ENCODE measurements around the gene ASIC3.

ASIC3 gene

GRCh38 chr7:151064993-151065392 is 16.7 kb downstream of the ASIC3 start:
- Histone ChIP-seq H3K79me2 (ENCODE audit: insufficient read depth, low read length) (peaks cover 27% of the 10 kb centered on the region), H3K4me2 (ENCODE audit: low read depth, low read length, poor library complexity, severe bottlenecking) (no peak overlapping the region), H3F3A (ENCODE audit: low read depth) (no peaks in the 10 kb centered on the region), H3K9me3 (ENCODE audit: insufficient read depth, low read depth, low read length) (no peaks in the 10 kb centered on the region), H3K9me2 (replicated peaks; ENCODE audit: low read depth, low read length) (no peaks in the 10 kb centered on the region), H4K20me1 (ENCODE audit: insufficient read depth, low read length, poor library complexity, severe bottlenecking) (peaks cover 26% of the 10 kb centered on the region), H3K36me3 (ENCODE audit: insufficient read depth, low read length) (peaks cover 41% of the 10 kb centered on the region; the same call in 1 of the 2 replicates), H3K4me3 (ENCODE audit: low read length, poor library complexity, severe bottlenecking) (no peak overlapping the region), H3K4me1 (ENCODE audit: insufficient read depth, low read length, poor library complexity, severe bottlenecking) (peaks cover 13% of the 10 kb centered on the region), H2AFZ (ENCODE audit: low read length) (no peak overlapping the region), H3K9ac (ENCODE audit: low read depth, low read length, poor library complexity, severe bottlenecking) (no peak overlapping the region), H3K27me3 (ENCODE audit: insufficient read depth, low read length, poor library complexity, severe bottlenecking) (no peaks in the 10 kb centered on the region)
- TF ChIP-seq CTCF (conservative IDR thresholded peaks at IDR 0.05; ENCODE audit: low read length) (no peak), EZH2phosphoT487 (IDR thresholded peaks at IDR 0.05; ENCODE audit: borderline replicate concordance) (no peak)

GRCh38 chr7:151065516-151065915 is 17.2 kb downstream of the ASIC3 start:
- Histone ChIP-seq H3K79me2 (ENCODE audit: insufficient read depth, low read length) (peaks cover 22% of the 10 kb centered on the region), H3K36me3 (ENCODE audit: insufficient read depth, low read length) (peaks cover 46% of the 10 kb centered on the region; the same call in 1 of the 2 replicates), H3K9ac (ENCODE audit: low read depth, low read length, poor library complexity, severe bottlenecking) (no peak overlapping the region), H4K20me1 (ENCODE audit: insufficient read depth, low read length, poor library complexity, severe bottlenecking) (peaks cover 20% of the 10 kb centered on the region), H2AFZ (ENCODE audit: low read length) (no peak overlapping the region), H3K4me1 (ENCODE audit: insufficient read depth, low read length, poor library complexity, severe bottlenecking) (peaks cover 13% of the 10 kb centered on the region), H3K27me3 (ENCODE audit: insufficient read depth, low read length, poor library complexity, severe bottlenecking) (no peaks in the 10 kb centered on the region), H3K4me3 (ENCODE audit: low read length, poor library complexity, severe bottlenecking) (no peak overlapping the region), H3K4me2 (ENCODE audit: low read depth, low read length, poor library complexity, severe bottlenecking) (no peak overlapping the region), H3F3A (ENCODE audit: low read depth) (no peaks in the 10 kb centered on the region), H3K9me3 (ENCODE audit: insufficient read depth, low read depth, low read length) (no peaks in the 10 kb centered on the region), H3K9me2 (replicated peaks; ENCODE audit: low read depth, low read length) (no peaks in the 10 kb centered on the region)
- no peak for TF ChIP-seq CTCF (conservative IDR thresholded peaks at IDR 0.05; ENCODE audit: low read length)
- no peak for TF ChIP-seq EZH2phosphoT487 (IDR thresholded peaks at IDR 0.05; ENCODE audit: borderline replicate concordance)

DNA sequence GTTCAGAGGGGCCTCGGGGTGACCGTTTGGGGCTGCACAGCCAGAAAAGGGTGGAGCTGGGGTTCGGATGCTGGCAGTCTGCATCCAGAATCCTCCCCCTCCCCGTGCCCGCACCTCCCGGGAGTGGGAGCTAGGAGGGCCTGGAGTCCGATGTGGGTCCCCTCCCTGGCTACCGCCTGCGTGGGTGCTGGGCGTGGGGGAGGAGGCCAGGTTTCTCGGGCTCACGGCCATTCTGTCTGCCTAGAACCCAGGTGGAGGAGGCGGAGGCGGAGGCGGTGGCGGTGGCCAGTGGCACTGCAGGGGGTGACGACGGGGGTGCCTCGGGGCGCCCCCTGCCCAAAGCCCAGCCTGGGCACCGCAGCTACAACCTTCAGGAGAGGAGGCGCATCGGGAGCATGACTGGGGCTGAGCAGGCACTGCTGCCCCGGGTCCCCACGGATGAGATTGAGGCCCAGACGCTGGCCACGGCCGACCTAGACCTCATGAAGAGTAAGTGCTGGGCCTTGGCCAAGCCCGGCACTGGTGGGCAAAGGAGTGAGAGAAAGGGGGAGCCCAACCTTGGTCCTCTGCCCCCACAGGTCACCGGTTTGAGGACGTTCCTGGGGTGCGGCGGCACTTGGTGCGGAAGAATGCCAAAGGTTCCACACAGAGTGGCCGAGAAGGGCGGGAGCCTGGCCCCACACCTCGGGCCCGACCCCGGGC is 18.1 kb downstream of the ASIC3 start:
- Histone ChIP-seq H3F3A (ENCODE audit: low read depth) (no peaks in the 10 kb centered on the region), H3K9me3 (ENCODE audit: insufficient read depth, low read depth, low read length) (no peaks in the 10 kb centered on the region), H4K20me1 (ENCODE audit: insufficient read depth, low read length, poor library complexity, severe bottlenecking) (peaks cover 12% of the 10 kb centered on the region), H2AFZ (ENCODE audit: low read length) (no peak overlapping the region), H3K4me1 (ENCODE audit: insufficient read depth, low read length, poor library complexity, severe bottlenecking) (peaks cover 6% of the 10 kb centered on the region), H3K9ac (ENCODE audit: low read depth, low read length, poor library complexity, severe bottlenecking) (no peak overlapping the region), H3K27me3 (ENCODE audit: insufficient read depth, low read length, poor library complexity, severe bottlenecking) (no peaks in the 10 kb centered on the region), H3K9me2 (replicated peaks; ENCODE audit: low read depth, low read length) (no peaks in the 10 kb centered on the region), H3K79me2 (ENCODE audit: insufficient read depth, low read length) (peaks cover 13% of the 10 kb centered on the region), H3K36me3 (ENCODE audit: insufficient read depth, low read length) (peaks cover 55% of the 10 kb centered on the region; the same call in 1 of the 2 replicates), H3K4me2 (ENCODE audit: low read depth, low read length, poor library complexity, severe bottlenecking) (no peak overlapping the region), H3K4me3 (ENCODE audit: low read length, poor library complexity, severe bottlenecking) (no peak overlapping the region)
- TF ChIP-seq CTCF (conservative IDR thresholded peaks at IDR 0.05; ENCODE audit: low read length) (no peak), EZH2phosphoT487 (IDR thresholded peaks at IDR 0.05; ENCODE audit: borderline replicate concordance) (no peak)
